PC-9 (cell line): Measurements from ENCODE around the gene JOSD1. TPM values are rescaled to one million over a fixed set of nuclear protein-coding genes. Genes with fewer than 3 reads are reported as not detected.

Experiments
- BruUV-seq: library from RNA; stranded (reverse); fragments of 400-500 nt; replicated peaks from 2 replicates; lab custom pipeline; 2021; lab: Mats Ljungman, UMichigan
- CTCF ChIA-PET: fragments of 300-600 bp; sonication (Branson Sonifier 250); formaldehyde crosslinking; loops from one replicate; lab custom pipeline; 2022; ENCODE audit warnings: antibody characterized with exemption; lab: Charles Lee
- POLR2A ChIA-PET: fragments of 300-600 bp; sonication (Branson Sonifier 250); formaldehyde crosslinking; loops from one replicate; lab custom pipeline; 2022; ENCODE audit warnings: antibody characterized with exemption; ENCODE audit not compliant: unreplicated experiment; lab: Charles Lee
- DNase-seq, 2 experiments: peaks; one replicate each; pipeline versions ENCODE4 v3.0.0 to v3.0.0-alpha.2; 2015 to 2022; ENCODE audit warnings: mixed read lengths in 1 of 2
- H2AFZ ChIP-seq: fragments of 200-600 bp; sonication (generic); 2 replicates; pipeline ENCODE4 v1.8.1; 2017; ENCODE audit warnings: antibody characterized with exemption
- H3F3A ChIP-seq: fragments of 200-600 bp; sonication (generic); 2 replicates; pipeline ENCODE4 v1.8.1; 2017; ENCODE audit warnings: antibody characterized with exemption, mild to moderate bottlenecking, low read depth; ENCODE audit not compliant: insufficient read depth
- H3K27ac ChIP-seq: fragments of 200-600 bp; sonication (generic); 2 replicates; pipeline ENCODE4 v1.6.1; 2016; ENCODE audit warnings: mixed run types
- H3K27me3 ChIP-seq: fragments of 200-600 bp; sonication (generic); 2 replicates; pipeline ENCODE4 v1.6.1; 2016; ENCODE audit warnings: low read depth, mixed run types; ENCODE audit not compliant: insufficient read depth
- H3K36me3 ChIP-seq: fragments of 200-600 bp; sonication (generic); 2 replicates; pipeline ENCODE4 v1.6.1; 2016; ENCODE audit warnings: low read depth, mixed run types
- H3K4me1 ChIP-seq: fragments of 200-600 bp; sonication (generic); replicated peaks from 2 replicates; pipeline ENCODE4 v1.6.1; 2016; ENCODE audit warnings: mixed run types; ENCODE audit not compliant: insufficient read depth
- H3K4me2 ChIP-seq: fragments of 200-600 bp; sonication (generic); 2 replicates; pipeline ENCODE4 v1.6.1; 2017; ENCODE audit warnings: mixed run types
- H3K4me3 ChIP-seq: fragments of 200-600 bp; sonication (generic); 2 replicates; pipeline ENCODE4 v1.6.1; 2016; ENCODE audit warnings: mixed run types
- H3K79me2 ChIP-seq: fragments of 200-600 bp; sonication (generic); 2 replicates; pipeline ENCODE4 v1.6.1; 2017; ENCODE audit warnings: low read depth, mixed run types
- H3K9me2 ChIP-seq: fragments of 200-600 bp; sonication (generic); 2 replicates; pipeline ENCODE4 v1.8.1; 2017; ENCODE audit warnings: mild to moderate bottlenecking; ENCODE audit not compliant: insufficient read depth
- H3K9me3 ChIP-seq: fragments of 200-600 bp; sonication (generic); 2 replicates; pipeline ENCODE4 v1.8.1; 2016; ENCODE audit warnings: low read depth; ENCODE audit not compliant: insufficient read depth
- H4K20me1 ChIP-seq: fragments of 200-600 bp; sonication (generic); 2 replicates; pipeline ENCODE4 v1.8.1; 2017; ENCODE audit not compliant: insufficient read depth
- EZH2 ChIP-seq: fragments of 200-600 bp; sonication (generic); IDR thresholded peaks from 2 replicates; pipeline ENCODE4 v1.8.0; 2017; ENCODE audit warnings: antibody characterized with exemption, low read depth
- intact Hi-C: fragments of 100-400 bp; cut with micrococcal nuclease; formaldehyde crosslinking; loops from one replicate; pipeline ENCODE4 v1.10.0; 2022; ENCODE audit not compliant: unreplicated experiment
- total RNA-seq: library from RNA; stranded (reverse); gene quantifications from 2 replicates; pipeline ENCODE4 v1.2.3, GENCODE V29; 2021
- TF ChIP-seq, protein P1 (sequence below): fragments of 200-600 bp; sonication (generic); conservative IDR thresholded peaks from 2 replicates; pipeline ENCODE4 v1.6.1; 2017; ENCODE audit warnings: mixed run types, antibody characterized with exemption, mild to moderate bottlenecking, moderate library complexity

JOSD1 gene
- total RNA-seq, 1 experiment from 2014 or later: 102 TPM

- H3K9me2 ChIP-seq: no peaks in the 10 kb centered on the region
- TF ChIP-seq, protein P1, sequence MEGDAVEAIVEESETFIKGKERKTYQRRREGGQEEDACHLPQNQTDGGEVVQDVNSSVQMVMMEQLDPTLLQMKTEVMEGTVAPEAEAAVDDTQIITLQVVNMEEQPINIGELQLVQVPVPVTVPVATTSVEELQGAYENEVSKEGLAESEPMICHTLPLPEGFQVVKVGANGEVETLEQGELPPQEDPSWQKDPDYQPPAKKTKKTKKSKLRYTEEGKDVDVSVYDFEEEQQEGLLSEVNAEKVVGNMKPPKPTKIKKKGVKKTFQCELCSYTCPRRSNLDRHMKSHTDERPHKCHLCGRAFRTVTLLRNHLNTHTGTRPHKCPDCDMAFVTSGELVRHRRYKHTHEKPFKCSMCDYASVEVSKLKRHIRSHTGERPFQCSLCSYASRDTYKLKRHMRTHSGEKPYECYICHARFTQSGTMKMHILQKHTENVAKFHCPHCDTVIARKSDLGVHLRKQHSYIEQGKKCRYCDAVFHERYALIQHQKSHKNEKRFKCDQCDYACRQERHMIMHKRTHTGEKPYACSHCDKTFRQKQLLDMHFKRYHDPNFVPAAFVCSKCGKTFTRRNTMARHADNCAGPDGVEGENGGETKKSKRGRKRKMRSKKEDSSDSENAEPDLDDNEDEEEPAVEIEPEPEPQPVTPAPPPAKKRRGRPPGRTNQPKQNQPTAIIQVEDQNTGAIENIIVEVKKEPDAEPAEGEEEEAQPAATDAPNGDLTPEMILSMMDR: no peak
- no peak for TF ChIP-seq EZH2
- H3K36me3 ChIP-seq: peaks cover 60% of the 10 kb centered on the region
- no peaks in the 10 kb centered on the region for H3K27me3 ChIP-seq
- H3K79me2 ChIP-seq: no peaks in the 10 kb centered on the region
- CTCF ChIA-PET: interaction anchor here (0.5 kb wide), 1 partner anchor 14 kb away, joined by 3 read pairs; no protein-coding TSS in a partner anchor
- H4K20me1 ChIP-seq: peaks cover 33% of the 10 kb centered on the region
- no TSS peak for BruUV-seq
- intact Hi-C loops: no loop called here
- H3K9me3 ChIP-seq: no peaks in the 10 kb centered on the region
- DNase-seq: no peak
- H3K4me2 ChIP-seq: no peak overlapping the region
- no peak overlapping the region for H3K4me3 ChIP-seq
- peaks cover 46% of the 10 kb centered on the region for H3F3A ChIP-seq
- POLR2A ChIA-PET: interaction anchor here (0.6 kb wide), 2 partner anchors 14 to 24 kb away, joined by 12 to 14 read pairs; partner anchors contain the start of gene GTPBP1
- no peak overlapping the region for H3K27ac ChIP-seq
- H2AFZ ChIP-seq: no peak overlapping the region
- H3K4me1 ChIP-seq: peaks cover 3% of the 10 kb centered on the region; the same call in 1 of the 2 replicates
These were observed 28.4 kb upstream of the JOSD1 start for GRCh38 chr22:38728871-38729796.

DNA sequence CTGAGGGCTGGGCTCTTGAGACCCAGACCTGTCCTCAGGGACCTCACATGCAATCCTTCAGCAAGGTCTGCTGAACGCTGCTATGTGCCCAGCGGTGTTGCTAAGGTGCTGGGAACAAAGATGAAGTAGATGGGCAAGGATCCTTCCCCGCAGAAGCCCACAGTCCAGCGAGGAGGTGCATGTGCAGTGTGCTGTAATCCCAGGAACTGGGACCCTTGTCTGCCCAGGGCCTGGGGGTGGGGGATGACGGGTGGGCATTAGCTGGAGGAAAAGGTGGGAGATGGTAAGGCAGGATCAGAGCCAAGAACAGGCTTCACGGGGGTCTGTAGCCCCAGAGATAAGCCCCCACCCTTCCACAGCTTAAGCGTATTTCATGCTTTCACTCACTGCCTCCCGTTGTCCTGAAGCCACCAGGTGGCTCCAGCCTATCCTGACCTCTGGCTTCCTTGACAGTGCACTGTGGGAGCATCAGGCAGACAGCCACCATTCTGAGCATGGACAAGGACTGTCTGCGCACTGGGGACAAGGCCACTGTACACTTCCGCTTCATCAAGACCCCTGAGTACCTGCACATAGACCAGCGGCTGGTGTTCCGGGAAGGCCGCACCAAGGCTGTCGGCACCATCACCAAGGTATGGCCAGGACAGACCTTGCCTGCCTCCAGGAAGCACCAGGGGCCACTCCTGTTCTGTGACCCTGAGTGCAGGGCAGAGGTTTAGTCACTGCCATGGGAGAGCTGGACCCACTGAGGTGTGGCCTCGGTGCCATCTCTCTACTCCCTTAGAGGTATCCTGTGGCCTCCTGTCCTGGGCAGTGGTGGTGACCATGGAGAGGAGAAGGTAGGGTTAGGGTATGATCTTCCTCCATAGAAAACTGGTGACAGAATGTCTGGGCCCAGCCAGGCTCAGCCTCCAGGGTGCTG is 27.0 kb upstream of the JOSD1 start:
- no peak for TF ChIP-seq EZH2
- TF ChIP-seq, protein P1: no peak
- peaks cover 34% of the 10 kb centered on the region for H3F3A ChIP-seq
- no peak overlapping the region for H3K27ac ChIP-seq
- no peaks in the 10 kb centered on the region for H3K27me3 ChIP-seq
- DNase-seq: no peak
- BruUV-seq: no TSS peak
- H3K79me2 ChIP-seq: 0 out of 2 replicates have a peak, but pooled peaks cover 5% of the 10 kb centered on the region
- no peak overlapping the region for H3K4me3 ChIP-seq
- POLR2A ChIA-PET: no interaction called here
- no peak overlapping the region for H2AFZ ChIP-seq
- no peak overlapping the region for H3K4me2 ChIP-seq
- H4K20me1 ChIP-seq: peaks cover 21% of the 10 kb centered on the region
- CTCF ChIA-PET: no interaction called here
- H3K9me2 ChIP-seq: no peaks in the 10 kb centered on the region
- intact Hi-C loops: no loop called here
- H3K36me3 ChIP-seq: peaks cover 63% of the 10 kb centered on the region
- H3K4me1 ChIP-seq: no peaks in the 10 kb centered on the region
- H3K9me3 ChIP-seq: no peaks in the 10 kb centered on the region

DNA sequence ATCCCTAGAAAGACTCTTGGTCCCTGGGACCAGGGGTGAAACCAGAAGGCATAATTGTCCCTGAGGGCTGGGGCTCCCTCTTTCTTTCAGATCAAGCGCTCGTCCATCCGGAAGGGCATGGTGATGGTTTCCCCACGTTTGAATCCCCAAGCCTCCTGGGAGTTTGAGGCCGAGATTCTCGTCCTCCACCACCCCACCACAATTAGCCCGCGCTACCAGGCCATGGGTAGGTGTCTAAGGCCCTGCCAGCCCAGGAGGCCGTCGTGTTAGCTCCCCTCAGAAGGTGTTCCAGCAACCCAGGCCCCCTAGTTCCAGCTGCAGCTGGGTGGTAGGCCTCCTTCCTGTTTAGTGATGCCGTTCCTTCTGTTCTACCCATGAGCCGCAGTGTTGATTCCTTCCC is 26.4 kb upstream of the JOSD1 start:
- CTCF ChIA-PET: no interaction called here
- H4K20me1 ChIP-seq: peaks cover 15% of the 10 kb centered on the region
- no peaks in the 10 kb centered on the region for H3K4me1 ChIP-seq
- no TSS peak for BruUV-seq
- H3K9me2 ChIP-seq: no peaks in the 10 kb centered on the region
- H3K27ac ChIP-seq: no peak overlapping the region
- H3K9me3 ChIP-seq: no peaks in the 10 kb centered on the region
- TF ChIP-seq EZH2: no peak
- TF ChIP-seq, protein P1: no peak
- POLR2A ChIA-PET: no interaction called here
- peaks cover 28% of the 10 kb centered on the region for H3F3A ChIP-seq
- DNase-seq: no peak
- no peaks in the 10 kb centered on the region for H3K27me3 ChIP-seq
- H2AFZ ChIP-seq: no peak overlapping the region
- H3K36me3 ChIP-seq: peaks cover 69% of the 10 kb centered on the region
- 0 out of 2 replicates have a peak, but pooled peaks cover 5% of the 10 kb centered on the region for H3K79me2 ChIP-seq
- intact Hi-C loops: no loop called here
- H3K4me2 ChIP-seq: no peak overlapping the region
- no peak overlapping the region for H3K4me3 ChIP-seq
